Endometrium (tissue), 2 donors: Measurements from ENCODE around the gene ZBTB17.

Source experiments
- FAIRE-seq: peaks from 2 replicates; lab custom pipeline; 2012; peaks lifted over from hg19 to GRCh38; lab: Jason Lieb, UNC
- donor health status: control.
- donor health status: control.

ZBTB17 gene

GRCh38 chr1:15946571-15947381 is 29.1 kb downstream of the ZBTB17 start:
- FAIRE-seq, result no peak

GRCh38 chr1:15945832-15946448 is 30.0 kb downstream of the ZBTB17 start:
- no peak for FAIRE-seq

DNA sequence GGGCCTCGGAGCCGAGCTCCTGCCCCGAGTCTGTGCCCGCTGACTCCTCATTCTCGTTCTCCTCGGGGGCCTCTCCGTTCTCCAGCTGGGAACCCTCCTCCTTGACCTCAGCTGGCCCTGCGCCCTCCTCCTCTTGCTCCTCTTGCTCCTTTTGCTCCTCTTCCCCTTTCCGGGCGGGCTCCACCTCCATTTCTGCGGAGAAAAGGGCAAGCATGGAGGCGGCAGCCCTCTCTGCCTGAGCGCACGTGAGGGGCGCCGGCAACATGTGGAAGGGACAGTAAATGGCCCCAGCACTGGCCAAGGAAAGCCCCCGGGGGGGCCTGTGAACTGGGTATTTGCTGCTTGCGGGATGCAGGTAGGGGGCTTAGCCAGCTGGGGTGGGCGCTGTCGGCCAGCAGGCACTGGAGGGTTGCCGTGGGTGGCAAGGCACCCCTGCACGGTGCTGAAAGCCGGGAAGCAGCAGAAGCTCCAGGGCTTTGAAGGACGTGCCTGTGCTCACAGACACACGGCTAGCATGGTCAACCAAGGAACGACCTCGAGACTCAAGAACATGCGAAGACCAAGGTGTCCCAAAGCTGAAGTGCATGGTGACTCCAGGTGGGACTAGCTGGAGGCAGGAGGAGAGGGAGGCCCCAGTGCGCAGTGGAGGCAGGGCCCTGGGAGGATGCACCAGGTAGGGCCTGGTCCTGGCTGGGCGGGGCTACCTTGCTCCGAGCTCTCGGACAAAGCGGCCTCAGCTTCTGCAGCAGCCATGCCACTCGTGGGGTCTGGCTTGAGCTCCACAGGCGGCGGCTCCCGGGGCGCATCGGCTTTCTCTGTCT is 30.7 kb downstream of the ZBTB17 start:
- FAIRE-seq, result no peak

DNA sequence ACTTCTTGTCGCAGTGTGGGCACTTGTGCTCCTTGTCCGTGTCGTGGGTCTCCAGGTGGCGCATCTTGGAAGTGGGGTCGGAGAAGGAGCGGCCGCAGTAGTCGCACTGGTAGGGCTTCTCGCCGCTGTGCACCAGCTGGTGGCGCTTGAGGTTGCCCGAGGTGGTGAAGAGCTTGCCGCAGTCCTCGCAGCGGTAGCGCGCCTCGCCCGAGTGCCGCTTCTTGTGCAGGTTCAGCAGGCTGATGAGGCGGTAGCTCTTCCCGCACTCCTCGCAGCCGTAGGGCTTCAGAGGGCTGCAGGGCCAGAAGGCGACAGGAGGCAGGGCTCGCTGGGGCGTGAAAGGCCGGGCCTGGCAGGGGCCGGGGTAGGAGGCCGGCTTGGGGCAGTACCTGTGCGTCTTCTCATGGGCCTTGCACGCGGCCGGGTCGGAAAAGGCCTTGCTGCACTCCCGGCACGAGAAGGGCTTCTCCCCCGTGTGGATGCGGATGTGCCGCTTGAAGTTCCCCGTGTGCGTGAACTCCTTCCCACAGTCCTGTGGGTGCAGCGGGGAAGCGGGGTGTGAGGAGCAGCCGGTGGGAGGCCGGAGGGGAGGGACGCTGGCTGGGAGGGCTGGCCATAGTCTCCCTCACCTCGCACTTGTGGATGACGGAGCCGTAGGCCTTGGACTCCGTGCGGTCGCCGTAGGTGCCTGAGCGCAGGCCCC is 31.4 kb downstream of the ZBTB17 start:
- no peak for FAIRE-seq

DNA sequence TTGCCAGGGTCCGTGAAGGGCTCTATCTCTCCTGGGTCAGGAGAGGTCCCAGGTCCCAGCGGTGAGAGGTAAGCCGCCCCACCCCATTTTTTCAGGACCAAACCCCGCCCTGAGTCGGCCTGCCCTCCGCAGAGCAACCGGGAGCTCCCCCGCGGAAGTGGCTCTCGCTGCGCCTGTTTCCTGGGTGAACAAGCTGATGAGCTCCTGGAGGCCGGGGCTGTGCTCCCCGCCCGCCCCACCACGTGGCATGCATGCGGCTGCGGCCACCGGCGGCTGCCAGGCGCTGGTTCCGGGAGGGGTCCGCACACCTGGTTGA is 32.0 kb downstream of the ZBTB17 start:
- FAIRE-seq, result no peak

- FAIRE-seq, result no peak
These were observed 32.4 kb downstream of the ZBTB17 start for GRCh38 chr1:15943328-15943991.

DNA sequence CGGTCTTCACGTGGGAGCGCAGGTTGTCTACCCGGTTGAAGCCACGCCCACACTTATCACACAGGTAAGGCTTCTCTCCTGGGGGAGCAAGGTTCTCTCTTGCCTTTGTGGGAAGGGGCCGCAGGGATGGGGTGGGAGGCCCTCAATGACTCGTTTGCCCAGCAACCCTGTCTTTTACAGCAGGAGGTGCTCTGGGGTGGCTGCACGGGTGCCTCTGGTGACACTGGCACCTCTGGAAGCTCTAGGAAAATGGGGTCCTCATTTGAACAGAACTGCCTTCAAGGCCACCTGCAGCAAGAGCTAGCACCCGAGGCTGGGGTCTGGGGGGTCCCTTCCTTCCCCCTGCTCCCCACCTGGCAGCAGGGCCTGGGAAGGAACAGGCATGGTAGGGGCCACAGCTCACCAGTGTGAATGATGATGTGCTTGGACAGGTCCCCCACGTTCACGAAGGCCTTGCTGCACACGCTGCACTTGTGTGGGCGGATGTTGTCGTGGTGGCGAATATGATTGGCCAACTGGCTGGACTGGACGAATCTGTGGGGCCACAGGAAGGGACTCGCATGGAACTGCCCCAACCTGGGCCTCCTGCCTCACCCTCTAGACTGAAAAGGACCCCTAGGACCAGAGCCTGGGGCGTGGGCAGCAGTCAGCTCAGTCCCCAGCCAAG is 33.1 kb downstream of the ZBTB17 start:
- no peak for FAIRE-seq

GRCh38 chr1:15941899-15942660 is 33.8 kb downstream of the ZBTB17 start:
- no peak for FAIRE-seq

DNA sequence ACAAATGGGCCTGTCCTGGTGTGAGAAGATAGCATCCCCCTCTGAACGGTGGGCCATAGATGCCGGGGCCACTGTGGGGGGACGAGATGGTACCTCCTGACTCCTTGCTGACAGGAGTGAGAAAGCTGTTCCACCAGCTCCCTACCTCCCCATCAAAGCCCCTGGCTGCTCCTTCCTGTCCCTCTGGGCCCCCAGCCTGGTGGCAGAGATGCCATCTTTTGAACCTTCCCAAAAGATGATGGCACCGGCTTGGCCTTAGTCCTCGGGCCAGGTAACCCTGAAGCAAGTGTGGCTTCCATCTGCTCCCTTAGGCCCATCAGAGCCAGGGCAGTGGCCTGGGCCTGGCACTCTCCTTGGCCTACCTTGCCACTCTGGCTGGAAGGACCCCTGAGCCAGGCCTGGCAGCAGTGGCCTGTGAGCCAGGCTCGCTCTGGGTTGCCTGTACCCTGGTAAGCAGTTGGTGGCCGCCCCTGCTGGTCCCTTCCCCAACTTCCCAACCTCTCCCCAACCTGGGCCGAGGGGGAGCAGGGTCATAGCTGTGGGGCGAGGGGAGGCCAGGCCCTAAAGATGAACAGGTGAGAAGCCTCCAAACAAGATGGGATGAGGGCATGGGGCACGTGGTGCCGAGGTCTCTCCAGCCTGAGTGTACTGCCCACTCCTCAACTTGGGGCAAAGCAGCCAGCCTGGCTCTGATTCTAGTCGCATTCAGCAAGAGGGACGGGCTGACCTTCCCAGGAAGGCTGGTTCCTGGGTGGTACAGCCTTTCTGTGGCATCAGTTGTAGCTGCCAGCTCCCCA is 34.7 kb downstream of the ZBTB17 start:
- FAIRE-seq, result no peak

DNA sequence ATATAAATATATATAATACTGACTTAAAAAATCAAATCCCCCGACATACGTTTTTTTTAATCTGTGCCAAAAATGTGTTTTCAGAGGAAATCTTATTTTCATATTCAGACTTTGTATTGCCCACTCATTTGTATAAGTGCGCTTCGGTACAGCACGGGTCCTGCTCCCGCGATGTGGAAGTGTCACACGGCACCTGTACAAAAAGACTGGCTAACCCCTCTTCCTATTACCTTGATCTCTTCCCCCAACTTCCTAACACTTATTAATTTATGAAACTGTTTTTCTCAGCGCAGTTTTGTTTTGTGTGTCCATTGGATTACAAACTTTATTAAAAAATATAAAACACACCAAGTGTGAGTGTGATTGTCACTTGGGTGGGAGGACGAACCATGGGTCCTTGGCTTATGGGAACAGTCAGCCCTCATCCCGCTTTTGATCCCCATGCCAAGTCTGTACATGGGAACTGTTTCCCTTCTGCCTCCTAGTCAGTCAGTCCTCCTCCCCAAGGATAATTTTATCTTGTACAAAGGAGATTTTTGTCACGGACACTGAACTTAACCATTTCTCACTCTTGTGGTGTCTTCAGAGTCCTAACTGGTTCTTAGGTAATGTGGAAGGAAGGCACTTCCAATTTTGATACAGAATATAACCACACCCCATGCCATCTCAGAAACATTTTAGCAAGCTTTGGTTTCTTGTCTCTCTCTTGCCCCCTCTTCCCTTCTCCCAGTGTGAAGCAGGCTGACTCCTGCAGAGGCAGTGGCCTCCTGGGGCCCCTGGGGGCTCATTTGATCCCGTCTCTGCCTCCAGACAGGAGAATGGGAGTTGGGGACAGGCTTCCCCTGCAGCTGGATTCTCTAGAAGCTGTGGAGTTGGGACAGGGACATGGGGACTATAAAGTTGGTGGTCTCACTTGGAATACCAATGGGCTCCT is 35.5 kb downstream of the ZBTB17 start:
- no peak for FAIRE-seq

DNA sequence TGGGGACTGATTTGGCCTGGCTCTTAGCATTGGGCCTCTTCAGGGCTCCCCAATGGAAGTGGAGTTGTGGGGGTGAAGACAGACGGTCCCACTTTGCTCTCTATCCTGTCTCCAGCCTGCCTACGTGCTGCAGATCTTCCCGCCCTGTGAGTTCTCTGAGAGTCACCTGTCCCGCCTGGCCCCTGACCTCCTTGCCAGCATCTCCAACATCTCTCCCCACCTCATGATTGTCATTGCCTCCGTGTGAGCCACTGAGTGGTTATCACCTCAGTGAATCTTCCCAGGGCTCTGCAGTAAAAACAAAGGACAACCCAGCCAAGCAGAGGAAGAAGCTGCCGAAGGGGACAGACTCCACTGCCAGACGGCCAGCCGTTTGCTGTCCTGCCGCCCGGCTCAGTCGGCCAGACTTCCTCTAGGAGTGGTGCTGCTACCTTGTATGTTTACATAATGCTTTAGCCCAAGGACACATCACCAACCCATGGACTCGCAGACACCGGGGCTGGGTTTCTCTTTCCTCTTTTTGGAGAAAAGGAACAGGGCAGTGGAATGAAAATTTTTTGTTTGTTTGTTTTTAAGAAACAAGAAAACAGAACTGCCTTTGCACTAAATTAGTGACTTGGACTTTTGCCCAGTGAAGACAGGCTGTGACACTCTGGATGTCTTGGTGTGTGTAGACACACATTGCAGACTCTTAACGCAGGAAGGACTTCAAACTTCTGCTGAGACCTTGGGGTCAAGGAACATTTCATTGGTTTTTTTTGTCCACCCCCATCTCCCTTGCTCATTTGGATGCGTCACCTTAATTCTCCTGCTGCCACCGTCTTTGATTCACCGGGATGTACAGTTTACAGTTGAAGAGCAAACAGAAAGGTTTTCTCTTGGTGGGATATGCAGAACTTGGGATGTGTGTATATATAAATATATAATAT is 36.5 kb downstream of the ZBTB17 start:
- no peak for FAIRE-seq

- FAIRE-seq, result no peak
These were observed 37.2 kb downstream of the ZBTB17 start for GRCh38 chr1:15938628-15939161.

DNA sequence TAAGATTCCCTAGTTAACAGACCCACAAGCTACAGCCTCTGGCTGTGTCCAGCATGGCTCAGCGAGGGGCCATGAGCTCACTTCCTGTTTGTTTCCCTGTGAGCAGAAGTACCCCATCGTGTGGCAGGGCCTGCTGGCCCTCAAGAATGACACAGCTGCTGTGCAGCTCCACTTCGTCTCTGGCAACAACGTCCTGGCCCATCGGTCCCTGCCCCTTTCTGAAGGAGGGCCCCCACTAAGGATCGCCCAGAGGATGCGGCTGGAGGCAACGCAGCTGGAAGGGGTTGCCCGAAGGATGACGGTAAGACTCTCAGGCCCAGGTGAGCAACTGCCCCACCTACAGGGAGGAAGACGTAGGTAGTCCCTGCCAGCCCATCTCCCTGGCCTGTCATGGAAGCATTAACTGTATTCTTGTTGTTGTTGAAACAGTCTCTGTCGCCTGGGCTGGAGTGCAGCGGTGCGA is 38.2 kb downstream of the ZBTB17 start:
- FAIRE-seq, result no peak

DNA sequence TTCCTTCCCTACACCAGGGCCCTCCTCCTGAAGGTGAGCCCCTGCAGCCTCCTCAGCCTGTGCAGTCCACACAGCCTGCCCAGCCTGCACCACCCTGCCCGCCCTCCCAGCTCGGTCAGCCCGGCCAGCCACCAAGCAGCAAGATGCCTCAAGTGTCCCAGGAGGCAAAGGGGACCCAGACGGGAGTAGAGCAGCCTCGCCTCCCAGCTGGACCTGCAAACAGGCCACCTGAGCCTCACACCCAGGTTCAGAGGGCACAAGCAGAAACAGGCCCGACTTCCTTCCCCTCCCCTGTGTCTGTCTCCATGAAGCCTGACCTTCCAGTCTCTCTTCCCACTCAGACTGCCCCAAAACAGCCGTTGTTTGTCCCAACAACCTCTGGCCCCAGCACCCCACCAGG is 38.8 kb downstream of the ZBTB17 start:
- no peak for FAIRE-seq

DNA sequence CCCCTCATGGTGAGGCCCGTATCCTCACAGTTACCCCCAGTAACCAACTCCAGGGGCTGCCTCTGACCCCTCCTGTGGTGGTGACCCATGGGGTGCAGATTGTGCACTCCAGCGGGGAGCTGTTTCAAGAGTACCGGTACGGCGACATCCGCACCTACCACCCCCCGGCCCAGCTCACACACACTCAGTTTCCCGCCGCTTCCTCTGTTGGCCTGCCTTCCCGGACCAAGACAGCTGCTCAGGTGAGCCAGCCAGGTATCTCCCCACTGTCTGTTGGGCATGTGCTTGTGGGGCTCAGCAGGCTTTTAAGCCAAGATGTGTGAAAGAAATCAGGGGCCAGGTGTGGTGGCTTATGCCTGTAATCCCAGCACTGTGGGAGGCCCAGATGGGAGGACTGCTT is 39.9 kb downstream of the ZBTB17 start:
- no peak for FAIRE-seq

DNA sequence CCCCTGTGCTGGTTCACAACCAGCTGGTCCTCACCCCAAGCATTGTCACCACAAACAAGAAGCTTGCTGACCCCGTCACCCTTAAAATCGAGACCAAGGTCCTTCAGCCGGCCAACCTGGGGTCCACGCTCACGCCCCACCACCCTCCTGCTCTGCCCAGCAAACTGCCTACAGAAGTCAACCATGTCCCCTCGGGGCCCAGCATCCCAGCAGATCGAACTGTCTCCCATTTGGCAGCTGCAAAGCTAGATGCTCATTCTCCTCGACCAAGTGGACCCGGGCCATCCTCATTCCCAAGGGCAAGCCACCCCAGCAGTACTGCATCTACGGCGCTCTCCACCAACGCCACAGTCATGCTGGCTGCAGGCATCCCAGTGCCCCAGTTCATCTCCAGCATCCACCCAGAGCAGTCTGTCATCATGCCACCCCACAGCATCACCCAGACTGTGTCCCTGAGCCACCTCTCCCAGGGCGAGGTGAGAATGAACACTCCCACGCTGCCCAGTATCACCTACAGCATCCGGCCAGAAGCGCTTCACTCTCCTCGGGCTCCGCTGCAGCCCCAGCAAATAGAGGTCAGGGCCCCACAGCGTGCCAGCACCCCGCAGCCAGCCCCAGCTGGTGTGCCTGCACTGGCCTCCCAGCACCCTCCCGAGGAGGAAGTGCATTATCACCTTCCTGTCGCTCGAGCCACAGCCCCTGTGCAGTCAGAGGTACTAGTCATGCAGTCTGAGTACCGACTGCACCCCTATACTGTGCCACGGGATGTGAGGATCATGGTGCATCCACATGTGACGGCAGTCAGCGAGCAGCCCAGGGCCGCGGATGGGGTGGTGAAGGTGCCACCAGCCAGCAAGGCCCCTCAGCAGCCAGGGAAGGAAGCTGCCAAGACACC is 40.6 kb downstream of the ZBTB17 start:
- FAIRE-seq, result no peak
